Astrocyte (in vitro differentiated cells and primary cell): ENCODE measurements around the gene BIK.

ENCODE experiments used
- EZH2 ChIP-seq: IDR thresholded peaks from 2 replicates; pipeline ENCODE4 v1.6.1; 2012; ENCODE audit warnings: mild to moderate bottlenecking, low read length, inconsistent platforms; ENCODE audit not compliant: insufficient read depth
- TF ChIP-seq, protein P1 (sequence below): IDR thresholded peaks from 2 replicates; pipeline ENCODE4 v1.5.1; 2011; ENCODE audit warnings: low read depth, mild to moderate bottlenecking, inconsistent platforms, low read length, moderate library complexity; ENCODE audit not compliant: insufficient read depth

DNA sequence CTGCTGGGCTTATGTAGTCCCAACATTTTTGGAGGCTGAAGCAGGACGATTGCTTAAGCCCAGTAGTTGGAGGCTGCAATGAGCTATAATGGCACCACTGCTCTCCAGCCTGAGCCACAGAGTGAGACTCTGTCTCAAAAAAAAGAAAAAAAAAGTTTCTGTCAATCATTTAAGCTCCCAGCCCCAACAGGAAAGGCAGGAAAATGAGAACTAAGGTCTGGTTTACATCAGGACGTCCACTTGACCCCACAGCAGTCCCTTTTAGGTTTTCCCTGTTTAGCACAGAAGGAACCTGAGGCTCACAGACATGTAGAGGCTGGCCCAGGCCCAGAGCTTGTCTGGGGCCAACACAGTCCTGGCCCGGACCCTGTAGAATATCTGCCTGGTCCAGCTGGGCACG is 12.2 kb upstream of the BIK start:
- TF ChIP-seq, protein P1, sequence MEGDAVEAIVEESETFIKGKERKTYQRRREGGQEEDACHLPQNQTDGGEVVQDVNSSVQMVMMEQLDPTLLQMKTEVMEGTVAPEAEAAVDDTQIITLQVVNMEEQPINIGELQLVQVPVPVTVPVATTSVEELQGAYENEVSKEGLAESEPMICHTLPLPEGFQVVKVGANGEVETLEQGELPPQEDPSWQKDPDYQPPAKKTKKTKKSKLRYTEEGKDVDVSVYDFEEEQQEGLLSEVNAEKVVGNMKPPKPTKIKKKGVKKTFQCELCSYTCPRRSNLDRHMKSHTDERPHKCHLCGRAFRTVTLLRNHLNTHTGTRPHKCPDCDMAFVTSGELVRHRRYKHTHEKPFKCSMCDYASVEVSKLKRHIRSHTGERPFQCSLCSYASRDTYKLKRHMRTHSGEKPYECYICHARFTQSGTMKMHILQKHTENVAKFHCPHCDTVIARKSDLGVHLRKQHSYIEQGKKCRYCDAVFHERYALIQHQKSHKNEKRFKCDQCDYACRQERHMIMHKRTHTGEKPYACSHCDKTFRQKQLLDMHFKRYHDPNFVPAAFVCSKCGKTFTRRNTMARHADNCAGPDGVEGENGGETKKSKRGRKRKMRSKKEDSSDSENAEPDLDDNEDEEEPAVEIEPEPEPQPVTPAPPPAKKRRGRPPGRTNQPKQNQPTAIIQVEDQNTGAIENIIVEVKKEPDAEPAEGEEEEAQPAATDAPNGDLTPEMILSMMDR = no peak
- no peak for TF ChIP-seq EZH2
